DMS 273 (cell line): ENCODE data around the gene ZDHHC11.
"Not testable (repeated sequence)": the region's sequence is repeated elsewhere in the genome, so short reads cannot be mapped to it uniquely, and the experiment has no call there.

Experiments
- DNase-seq: peaks from one replicate; lab custom pipeline; 2025; ENCODE audit not compliant: unreplicated experiment; lab: John Stamatoyannopoulos, UW

ZDHHC11 gene

DNA sequence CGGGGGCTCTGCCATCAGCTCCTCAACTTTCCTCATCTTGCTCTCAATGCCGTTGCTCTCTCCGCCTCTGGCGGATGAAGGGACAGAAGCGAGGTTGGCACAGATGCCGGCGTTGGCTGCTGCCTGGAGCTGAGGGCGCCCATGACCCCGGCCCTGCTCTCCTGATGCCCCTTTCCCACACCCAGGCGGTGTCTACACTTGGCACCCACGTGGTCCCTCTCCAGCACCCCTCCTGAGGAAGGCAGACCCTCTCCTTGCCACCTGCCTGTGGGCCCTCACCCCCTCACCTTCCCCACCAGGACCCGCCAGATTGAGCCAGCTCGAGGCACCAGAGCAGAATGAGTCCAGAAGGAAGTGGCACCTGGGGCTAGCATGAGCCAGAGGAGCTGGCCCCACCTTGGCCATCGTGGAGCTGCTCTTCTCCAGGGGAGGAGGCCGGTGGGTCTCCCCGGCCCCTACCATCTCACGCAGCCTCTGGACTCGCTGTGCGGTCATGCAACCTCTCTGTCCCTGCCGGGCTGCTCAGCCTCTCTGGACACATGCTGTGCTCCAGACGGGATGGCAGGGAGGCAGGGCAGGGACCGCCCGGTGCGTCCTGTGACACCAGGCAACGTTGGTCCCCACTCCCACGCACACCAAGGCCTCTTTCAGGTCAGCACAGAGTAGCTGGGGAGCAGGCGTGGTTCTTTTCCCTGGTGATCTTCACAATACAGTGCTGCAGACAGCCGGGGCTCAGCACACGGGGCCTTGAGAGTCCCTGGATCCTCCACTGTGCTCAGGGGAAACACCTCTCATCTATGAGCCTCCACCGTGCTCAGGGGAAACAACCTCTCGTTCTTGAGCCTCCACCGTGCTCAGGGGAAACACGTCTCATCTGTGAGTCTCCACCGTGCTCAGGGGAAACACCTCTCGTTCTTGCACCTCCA lies 4.8 kb downstream of the ZDHHC11 start:
- not testable (repeated sequence) for DNase-seq

GRCh38 chr5:845031-845675 lies 5.6 kb downstream of the ZDHHC11 start:
- DNase-seq = not testable (repeated sequence)

GRCh38 chr5:844426-844825 lies 6.4 kb downstream of the ZDHHC11 start:
- DNase-seq = not testable (repeated sequence)

GRCh38 chr5:843926-844325 lies 6.9 kb downstream of the ZDHHC11 start:
- DNase-seq = not testable (repeated sequence)

DNA sequence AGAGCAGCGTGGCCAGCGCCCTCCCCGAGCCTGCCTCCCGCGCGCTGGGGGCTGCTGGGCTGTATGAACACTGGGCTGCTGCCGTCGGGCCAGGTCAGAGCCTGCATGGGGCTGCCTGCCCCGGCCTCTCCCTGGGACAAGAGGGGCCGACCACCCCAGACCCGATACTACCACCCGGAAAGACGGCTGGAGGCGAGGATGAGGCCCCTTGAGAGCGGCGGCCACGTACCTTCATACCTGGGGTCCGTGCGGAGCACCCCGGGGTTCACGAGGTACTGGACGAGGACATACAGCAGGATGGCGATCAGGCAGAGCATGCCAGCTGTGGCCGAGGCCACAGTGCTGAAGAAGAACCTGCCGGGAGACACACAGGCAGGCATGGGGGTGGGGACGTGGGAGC lies 7.4 kb downstream of the ZDHHC11 start:
- DNase-seq = not testable (repeated sequence)

- DNase-seq = not testable (repeated sequence)
Measured at GRCh38 chr5:842402-843221, 8.2 kb downstream of the ZDHHC11 start.

DNA sequence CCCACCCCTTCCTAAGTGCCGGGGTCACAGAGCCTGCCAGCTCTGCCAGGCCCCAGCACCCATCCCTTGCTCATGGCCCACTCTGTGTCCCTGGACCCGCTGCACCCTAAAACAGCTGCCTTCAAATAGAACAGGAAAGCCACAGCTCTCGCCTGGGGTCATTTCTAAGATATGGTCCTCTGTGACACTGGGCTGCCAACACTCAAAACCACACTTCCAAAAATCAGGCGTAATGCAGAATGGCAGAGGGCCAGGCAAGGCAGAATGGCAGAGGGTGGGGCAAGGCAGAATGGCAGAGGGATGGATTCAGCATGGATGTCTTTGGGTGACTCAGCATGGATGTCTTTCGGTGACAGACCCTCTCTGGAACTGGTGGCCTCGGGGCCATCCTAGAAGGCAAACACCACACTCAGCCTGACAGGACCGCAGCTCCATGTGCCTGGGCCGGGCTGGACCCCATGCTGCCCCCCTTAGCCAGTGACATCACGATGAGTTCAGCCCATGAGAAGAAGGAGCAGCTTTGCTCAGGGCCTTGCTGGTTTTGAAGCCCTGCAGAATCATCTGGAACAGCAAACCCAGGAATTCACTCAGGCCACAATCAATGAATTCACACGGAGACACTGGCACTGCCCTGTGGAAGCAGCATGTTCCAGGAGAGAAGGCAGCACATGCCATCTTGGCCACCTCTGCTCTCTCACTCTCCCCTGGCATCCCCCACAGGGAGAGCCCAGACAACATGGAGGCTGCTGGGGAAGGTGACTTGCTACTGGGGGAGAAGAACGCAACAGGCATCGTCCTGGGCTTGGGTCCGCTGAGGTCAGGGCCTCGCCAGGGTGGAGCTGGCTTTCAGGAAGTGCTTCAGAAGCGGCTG lies 9.0 kb downstream of the ZDHHC11 start:
- DNase-seq = not testable (repeated sequence)

GRCh38 chr5:840974-841435 lies 9.8 kb downstream of the ZDHHC11 start:
- DNase-seq = not testable (repeated sequence)

DNA sequence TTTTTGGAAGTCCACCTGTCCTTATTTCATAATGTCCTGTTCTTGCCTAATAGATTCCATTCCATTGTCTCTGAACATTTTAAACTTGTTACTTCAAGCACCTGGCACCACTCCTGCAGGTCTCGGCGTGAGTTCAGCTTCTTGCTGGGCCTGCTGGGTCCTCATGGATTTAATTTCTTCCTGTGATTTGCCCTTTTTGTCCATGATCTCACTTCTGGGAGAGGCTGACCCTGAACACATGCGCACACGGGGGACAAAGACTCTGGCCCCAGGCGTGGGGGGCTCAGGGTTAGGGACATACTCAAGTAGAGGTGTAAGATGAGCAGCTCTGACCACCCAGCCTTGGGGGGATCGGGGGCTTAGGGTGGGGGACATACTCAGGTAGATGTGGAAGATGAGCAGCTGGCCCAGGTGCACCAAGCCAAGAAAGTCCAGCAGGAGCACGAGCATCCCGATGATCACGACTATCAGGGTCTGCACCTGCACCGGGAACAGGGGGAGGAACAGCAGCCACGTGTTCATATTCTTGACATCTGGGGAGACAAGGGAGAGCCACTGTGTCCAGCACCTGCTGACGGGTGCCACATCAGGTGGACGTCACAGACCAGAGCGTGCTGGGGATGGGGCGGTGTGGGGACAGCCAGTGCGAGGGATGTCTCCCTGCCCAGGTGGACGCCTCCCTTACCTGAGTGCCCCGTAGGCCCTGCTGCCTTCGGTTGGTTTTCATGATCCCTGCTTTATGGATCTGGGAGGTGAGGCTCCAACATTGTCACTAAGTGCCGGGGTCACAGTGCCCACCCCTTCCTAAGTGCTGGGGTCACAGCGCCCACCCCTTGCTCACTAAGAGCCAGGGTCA lies 10.4 kb downstream of the ZDHHC11 start:
- DNase-seq = not testable (repeated sequence)

DNA sequence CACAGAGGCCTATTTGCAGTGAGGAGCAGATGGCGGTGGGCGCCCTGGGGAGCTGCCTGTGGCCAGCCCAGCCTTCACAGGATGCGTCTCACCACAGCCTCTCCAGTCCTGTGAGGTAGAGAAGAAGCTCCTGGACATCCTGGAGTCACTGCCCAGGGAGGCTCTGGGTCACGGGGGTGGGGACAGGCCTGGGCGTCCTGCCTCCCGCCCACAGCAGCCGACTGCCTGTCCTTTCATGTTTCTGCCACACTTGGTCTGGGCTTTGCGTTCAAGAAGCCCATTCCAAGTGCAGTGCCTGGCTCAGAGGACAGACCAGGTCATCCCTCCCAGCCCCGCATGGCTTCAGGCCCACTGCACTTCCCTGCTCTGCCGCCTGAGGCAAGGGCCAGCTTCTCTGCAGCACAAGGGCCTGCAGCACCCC lies 12.3 kb downstream of the ZDHHC11 start:
- peak; percentile 64 for DNase-seq

DNA sequence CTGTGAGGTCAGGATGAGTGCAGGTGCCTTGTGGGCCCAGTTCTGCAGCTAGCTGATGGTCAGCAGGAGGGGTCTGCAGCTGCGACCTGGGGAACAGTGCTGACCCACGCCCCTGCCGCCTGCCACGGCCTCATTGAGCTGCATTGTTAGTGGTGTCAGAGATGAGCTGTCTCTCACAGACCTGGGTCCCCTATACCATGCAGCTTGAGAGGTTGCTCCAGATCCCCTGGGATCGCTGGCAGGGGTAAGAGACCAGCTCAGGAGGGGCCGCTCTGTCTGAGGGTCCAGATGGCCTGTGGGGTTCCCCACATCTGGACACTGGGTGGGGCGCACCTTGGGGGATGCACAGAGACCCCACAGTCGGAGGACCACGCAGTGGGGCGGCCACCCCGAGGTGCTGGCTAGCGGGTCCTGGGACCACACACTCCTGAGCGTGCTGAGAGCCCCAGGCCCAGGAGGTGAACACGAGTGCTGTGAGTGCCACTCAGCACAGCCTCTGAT lies 13.1 kb downstream of the ZDHHC11 start:
- DNase-seq = not testable (repeated sequence)

DNA sequence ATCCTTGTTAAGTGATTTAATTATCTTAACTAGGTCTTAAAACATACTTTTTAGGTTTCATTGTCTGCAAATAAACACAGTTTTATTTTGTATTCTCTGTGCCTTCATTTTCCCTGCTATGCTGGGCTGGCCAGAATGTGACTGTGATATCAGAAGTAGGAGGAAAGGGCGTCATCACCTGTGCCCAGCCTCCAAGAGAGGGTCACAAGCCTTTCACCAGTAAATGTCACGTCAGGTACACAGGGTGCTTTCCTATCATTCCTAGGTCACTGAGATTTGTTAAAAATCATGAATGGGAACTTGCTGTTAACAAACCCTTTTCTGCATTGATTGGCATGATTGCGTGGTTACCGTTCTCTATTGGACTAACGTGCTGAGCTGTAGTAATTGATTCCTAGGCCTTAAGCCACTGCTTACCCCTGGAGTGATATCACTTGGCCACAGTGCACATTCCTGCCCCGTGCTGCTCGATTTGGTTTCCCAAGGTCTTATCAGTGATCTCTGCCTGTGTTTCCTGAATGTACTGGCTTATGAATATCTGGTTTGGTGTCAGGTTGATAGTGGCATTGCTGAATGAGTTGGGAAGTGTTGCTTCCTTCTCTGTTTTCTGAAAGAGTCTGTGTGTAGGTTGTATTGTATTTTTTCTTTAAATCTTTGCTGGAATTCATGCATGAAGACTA lies 14.7 kb downstream of the ZDHHC11 start:
- not testable (repeated sequence) for DNase-seq

- DNase-seq = not testable (repeated sequence)
Measured at GRCh38 chr5:834013-834412, 16.8 kb downstream of the ZDHHC11 start.

- DNase-seq = not testable (repeated sequence)
Measured at GRCh38 chr5:828194-828593, 22.6 kb downstream of the ZDHHC11 start.

- DNase-seq = not testable (repeated sequence)
Measured at GRCh38 chr5:825544-825943, 25.2 kb downstream of the ZDHHC11 start.

DNA sequence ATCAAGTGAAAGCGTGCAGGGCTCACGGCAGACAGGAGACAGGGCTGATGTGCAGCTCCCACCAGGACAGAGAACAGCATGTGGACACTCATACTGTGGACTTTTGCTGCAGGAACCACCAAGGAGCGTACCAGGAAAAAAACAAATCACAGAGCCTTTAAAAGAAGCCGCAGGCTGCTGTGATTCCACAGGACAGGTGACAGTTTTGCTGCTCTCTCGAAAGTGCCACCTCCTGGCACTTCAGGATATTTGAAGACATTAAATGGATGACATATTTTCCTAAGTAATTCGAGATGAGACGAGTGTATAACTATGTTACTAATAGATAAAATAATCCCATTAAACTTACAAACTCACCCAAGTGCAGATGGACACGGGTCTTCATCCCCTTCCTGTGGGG lies 29.3 kb downstream of the ZDHHC11 start:
- DNase-seq = no peak

DNA sequence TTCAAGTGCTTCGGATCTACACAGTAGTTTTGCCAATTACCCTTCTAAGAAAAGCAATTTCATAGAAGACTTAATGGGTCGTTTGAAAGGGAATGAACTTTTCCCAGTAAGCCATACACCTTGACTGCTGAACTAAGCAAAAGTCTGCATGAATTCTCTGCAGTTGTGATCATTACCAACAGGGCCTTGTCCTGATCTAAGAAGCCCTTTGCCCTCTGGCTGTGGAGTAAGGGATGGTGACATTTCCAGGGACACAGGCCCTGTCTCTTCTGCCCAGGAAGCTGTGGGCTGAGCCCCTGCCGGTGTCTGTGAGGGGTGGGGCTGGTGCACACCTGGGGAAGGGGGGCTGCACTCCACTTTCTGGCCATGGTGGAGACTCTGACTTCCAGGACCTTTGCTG lies 30.5 kb downstream of the ZDHHC11 start:
- DNase-seq = no peak

DNA sequence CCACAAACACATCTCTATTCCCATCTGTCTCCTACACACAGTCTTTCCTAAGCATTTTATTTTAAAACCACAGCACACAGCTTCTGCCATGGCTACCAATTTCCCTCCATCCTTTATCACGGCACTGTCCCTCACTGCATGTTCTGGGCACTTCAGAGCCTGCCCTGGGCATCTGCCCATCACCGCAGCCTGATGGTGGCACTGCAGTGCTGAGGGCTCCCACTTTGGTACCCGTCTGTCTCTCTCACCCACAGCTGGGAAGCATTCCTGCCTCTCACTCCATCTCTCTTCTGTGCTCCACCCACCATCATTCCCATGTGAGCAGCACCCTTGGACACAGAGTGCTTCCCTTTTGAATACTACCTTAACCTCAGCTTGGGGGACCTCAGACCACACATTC lies 31.7 kb downstream of the ZDHHC11 start:
- DNase-seq = no peak
